ENCODE results near the gene PPME1. TPM values are rescaled to one million over a fixed set of nuclear protein-coding genes. Genes with fewer than 3 reads are reported as not detected.

Gene PPME1
- total RNA-seq, 2 experiments from 2014 or later, result 28.6 to 28.8 TPM

DNA sequence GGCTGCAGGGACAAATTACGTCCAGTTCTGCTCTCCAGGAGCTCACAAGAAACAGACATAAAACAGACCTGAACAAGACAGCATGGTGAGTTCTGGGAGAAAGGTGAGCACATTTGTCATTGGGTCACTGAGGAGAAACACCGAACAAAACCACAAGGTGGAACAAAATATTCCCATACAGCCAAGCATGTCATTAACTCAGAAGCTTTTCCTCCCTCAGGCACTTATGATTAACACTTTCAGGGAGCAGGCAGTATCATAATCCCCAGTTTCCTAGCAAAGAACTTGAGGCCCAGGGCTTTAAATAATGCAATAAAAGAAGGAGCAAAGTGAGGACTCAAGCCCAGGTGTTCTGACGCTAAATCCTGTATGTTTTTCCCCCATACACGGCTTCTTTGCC is 97.4 kb downstream of the PPME1 start:
- Histone ChIP-seq H3K4me1 (ENCODE audit: insufficient read depth, low read length, poor library complexity, severe bottlenecking) (no peaks in the 10 kb centered on the region), H3K9me2 (ENCODE audit: insufficient read depth, low read length) (no peaks in the 10 kb centered on the region), H2AFZ (ENCODE audit: low read length) (no peak overlapping the region), H3K36me3 (ENCODE audit: insufficient read depth, low read length) (no peaks in the 10 kb centered on the region), H3K4me2 (ENCODE audit: low read length) (no peak overlapping the region), H4K20me1 (ENCODE audit: insufficient read depth, low read length) (no peaks in the 10 kb centered on the region), H3K9me3 (ENCODE audit: low read length) (no peaks in the 10 kb centered on the region), H3K4me3 (ENCODE audit: low read depth, low read length, poor library complexity, severe bottlenecking) (no peak overlapping the region), H3K79me2 (ENCODE audit: insufficient read depth, low read depth, low read length) (no peaks in the 10 kb centered on the region), H3K27ac (ENCODE audit: low read depth, low read length, poor library complexity, severe bottlenecking) (no peak overlapping the region)
- DNase-seq (ENCODE audit: low spot score), result no peak
- POLR2A ChIA-PET, result no interaction called here
- no TSS peak for BruUV-seq (replicated peaks)
- intact Hi-C loops (cut with micrococcal nuclease; ENCODE audit: unreplicated experiment), result no loop called here
- no peak for TF ChIP-seq EZH2phosphoT487 (IDR thresholded peaks at IDR 0.05; ENCODE audit: borderline replicate concordance, low read depth, low read length)
- no peak for TF ChIP-seq CTCF (conservative IDR thresholded peaks at IDR 0.05; ENCODE audit: low read length)
- CTCF ChIA-PET (ENCODE audit: unreplicated experiment), result no interaction called here

GRCh38 chr11:74269161-74269811 is 98.2 kb downstream of the PPME1 start:
- no peak for DNase-seq (ENCODE audit: low spot score)
- Histone ChIP-seq H3K9me2 (ENCODE audit: insufficient read depth, low read length) (no peaks in the 10 kb centered on the region), H3K4me1 (ENCODE audit: insufficient read depth, low read length, poor library complexity, severe bottlenecking) (no peaks in the 10 kb centered on the region), H2AFZ (ENCODE audit: low read length) (no peak overlapping the region), H3K9me3 (ENCODE audit: low read length) (no peaks in the 10 kb centered on the region), H3K36me3 (ENCODE audit: insufficient read depth, low read length) (no peaks in the 10 kb centered on the region), H3K27ac (ENCODE audit: low read depth, low read length, poor library complexity, severe bottlenecking) (no peak overlapping the region), H4K20me1 (ENCODE audit: insufficient read depth, low read length) (no peaks in the 10 kb centered on the region), H3K79me2 (ENCODE audit: insufficient read depth, low read depth, low read length) (no peaks in the 10 kb centered on the region), H3K4me2 (ENCODE audit: low read length) (no peak overlapping the region), H3K4me3 (ENCODE audit: low read depth, low read length, poor library complexity, severe bottlenecking) (no peak overlapping the region)
- POLR2A ChIA-PET, result no interaction called here
- BruUV-seq (replicated peaks), result no TSS peak
- TF ChIP-seq CTCF (conservative IDR thresholded peaks at IDR 0.05; ENCODE audit: low read length), result no peak
- CTCF ChIA-PET (ENCODE audit: unreplicated experiment), result no interaction called here
- intact Hi-C loops (cut with micrococcal nuclease; ENCODE audit: unreplicated experiment), result no loop called here

DNA sequence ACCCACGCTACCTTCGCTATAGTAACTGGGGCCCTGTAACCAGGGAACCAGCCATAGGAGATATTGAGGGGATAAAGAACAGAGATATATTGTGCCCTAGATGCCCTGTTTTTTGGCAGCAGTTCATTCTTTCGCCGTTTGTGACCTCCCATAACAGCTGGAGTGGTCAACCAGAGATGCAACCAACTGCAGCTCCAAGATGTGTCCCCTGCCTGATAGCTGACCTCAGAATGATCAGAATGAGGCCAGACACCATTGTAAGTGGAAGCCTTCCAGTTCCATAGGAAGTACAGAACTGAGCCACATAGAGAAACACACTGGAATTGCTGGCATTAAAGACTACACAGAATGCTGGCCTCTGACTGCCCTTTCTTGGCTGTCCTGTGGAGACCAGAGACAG is 101.2 kb downstream of the PPME1 start:
- no peaks in the 10 kb centered on the region for H3K9me3 ChIP-seq (ENCODE audit: low read length)
- TF ChIP-seq CTCF (conservative IDR thresholded peaks at IDR 0.05; ENCODE audit: low read length) (no peak), EZH2phosphoT487 (IDR thresholded peaks at IDR 0.05; ENCODE audit: borderline replicate concordance, low read depth, low read length) (no peak)
- H3K36me3 ChIP-seq (ENCODE audit: insufficient read depth, low read length), result no peaks in the 10 kb centered on the region
- BruUV-seq (replicated peaks), result no TSS peak
- H2AFZ ChIP-seq (ENCODE audit: low read length), result no peak overlapping the region
- no peak overlapping the region for H3K4me2 ChIP-seq (ENCODE audit: low read length)
- CTCF ChIA-PET (ENCODE audit: unreplicated experiment), result no interaction called here
- intact Hi-C loops (cut with micrococcal nuclease; ENCODE audit: unreplicated experiment), result no loop called here
- POLR2A ChIA-PET, result interaction anchor here (0.6 kb wide), 1 partner anchor 751 kb away, joined by 4 read pairs; no protein-coding TSS in a partner anchor
- no peaks in the 10 kb centered on the region for H4K20me1 ChIP-seq (ENCODE audit: insufficient read depth, low read length)
- H3K9me2 ChIP-seq (ENCODE audit: insufficient read depth, low read length), result no peaks in the 10 kb centered on the region
- no peak overlapping the region for H3K4me3 ChIP-seq (ENCODE audit: low read depth, low read length, poor library complexity, severe bottlenecking)
- no peaks in the 10 kb centered on the region for H3K4me1 ChIP-seq (ENCODE audit: insufficient read depth, low read length, poor library complexity, severe bottlenecking)
- H3K79me2 ChIP-seq (ENCODE audit: insufficient read depth, low read depth, low read length), result no peaks in the 10 kb centered on the region
- no peak for DNase-seq (ENCODE audit: low spot score)
- no peak overlapping the region for H3K27ac ChIP-seq (ENCODE audit: low read depth, low read length, poor library complexity, severe bottlenecking)
